Erythroblast (primary cell): ENCODE data around the gene CD84.

Source experiments
- GATA1 ChIP-seq: IDR thresholded peaks from 2 replicates; pipeline ENCODE4 v1.6.1; 2011; ENCODE audit warnings: low read depth, mild to moderate bottlenecking, control low read depth, low read length, moderate library complexity
- POLR2A ChIP-seq: IDR thresholded peaks from 2 replicates; pipeline ENCODE4 v1.6.1; 2011; ENCODE audit warnings: mild to moderate bottlenecking, low read length

GRCh38 chr1:160567858-160568682, 11.2 kb downstream of the CD84 start:
- no peak for TF ChIP-seq POLR2A
- TF ChIP-seq GATA1 = no peak
